ENCODE measurements around the gene PLXNA2.

PLXNA2 gene

DNA sequence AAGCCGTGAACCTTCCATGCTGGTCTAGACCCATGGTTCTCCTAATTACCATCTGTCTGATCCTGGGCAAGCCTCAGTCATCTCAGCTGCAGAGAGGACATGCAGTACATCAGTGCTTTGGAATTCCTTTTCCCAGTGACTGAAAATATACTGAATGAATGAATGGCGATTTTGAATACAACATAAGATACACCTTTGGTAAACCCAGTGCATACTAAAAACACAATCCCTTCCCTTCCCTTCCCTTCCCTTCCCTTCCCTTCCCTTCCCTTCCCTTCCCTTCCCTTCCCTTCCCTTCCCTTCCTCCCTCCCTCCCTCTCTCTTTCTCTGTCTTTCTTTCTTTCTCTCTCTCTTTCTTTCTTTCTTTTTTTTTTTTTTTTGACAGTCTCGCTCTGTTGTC lies 21.3 kb upstream of the PLXNA2 start:
- no peak for DNase-seq

- no peak for DNase-seq
Observed at GRCh38 chr1:208265122-208265469, 20.9 kb upstream of the PLXNA2 start.

- no peak for DNase-seq
Observed at GRCh38 chr1:208264469-208265121, 20.4 kb upstream of the PLXNA2 start.

- no peak for DNase-seq
Observed at GRCh38 chr1:208261874-208262273, 17.7 kb upstream of the PLXNA2 start.

GRCh38 chr1:208258277-208258676 lies 14.1 kb upstream of the PLXNA2 start:
- DNase-seq: no peak

DNA sequence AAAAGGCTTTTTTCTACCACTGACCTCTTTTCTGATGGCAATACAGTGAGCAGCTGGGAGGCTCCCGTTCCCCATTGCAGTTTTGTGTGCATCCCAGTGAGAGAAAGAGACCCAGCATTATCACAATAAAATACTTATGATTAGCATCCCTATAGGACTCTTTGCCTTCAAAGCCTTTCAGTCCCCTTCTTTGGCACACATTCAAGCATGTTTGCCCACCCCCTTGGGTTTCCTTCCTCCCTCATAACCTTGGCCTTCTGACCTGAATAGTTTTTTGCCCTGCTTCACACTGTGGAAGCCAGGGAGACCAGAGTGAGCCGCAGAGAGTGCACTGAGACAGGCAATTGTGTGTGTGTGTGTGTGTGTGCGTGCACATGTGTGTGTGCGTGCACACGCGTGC lies 13.2 kb upstream of the PLXNA2 start:
- no peak for DNase-seq

GRCh38 chr1:208256556-208256955 lies 12.4 kb upstream of the PLXNA2 start:
- DNase-seq: no peak

GRCh38 chr1:208256091-208256490 lies 11.9 kb upstream of the PLXNA2 start:
- no peak for DNase-seq

- no peak for DNase-seq
Observed at GRCh38 chr1:208254862-208255261, 10.7 kb upstream of the PLXNA2 start.

GRCh38 chr1:208254376-208254775 lies 10.2 kb upstream of the PLXNA2 start:
- no peak for DNase-seq

GRCh38 chr1:208252836-208253576 lies 8.8 kb upstream of the PLXNA2 start:
- DNase-seq: no peak

DNA sequence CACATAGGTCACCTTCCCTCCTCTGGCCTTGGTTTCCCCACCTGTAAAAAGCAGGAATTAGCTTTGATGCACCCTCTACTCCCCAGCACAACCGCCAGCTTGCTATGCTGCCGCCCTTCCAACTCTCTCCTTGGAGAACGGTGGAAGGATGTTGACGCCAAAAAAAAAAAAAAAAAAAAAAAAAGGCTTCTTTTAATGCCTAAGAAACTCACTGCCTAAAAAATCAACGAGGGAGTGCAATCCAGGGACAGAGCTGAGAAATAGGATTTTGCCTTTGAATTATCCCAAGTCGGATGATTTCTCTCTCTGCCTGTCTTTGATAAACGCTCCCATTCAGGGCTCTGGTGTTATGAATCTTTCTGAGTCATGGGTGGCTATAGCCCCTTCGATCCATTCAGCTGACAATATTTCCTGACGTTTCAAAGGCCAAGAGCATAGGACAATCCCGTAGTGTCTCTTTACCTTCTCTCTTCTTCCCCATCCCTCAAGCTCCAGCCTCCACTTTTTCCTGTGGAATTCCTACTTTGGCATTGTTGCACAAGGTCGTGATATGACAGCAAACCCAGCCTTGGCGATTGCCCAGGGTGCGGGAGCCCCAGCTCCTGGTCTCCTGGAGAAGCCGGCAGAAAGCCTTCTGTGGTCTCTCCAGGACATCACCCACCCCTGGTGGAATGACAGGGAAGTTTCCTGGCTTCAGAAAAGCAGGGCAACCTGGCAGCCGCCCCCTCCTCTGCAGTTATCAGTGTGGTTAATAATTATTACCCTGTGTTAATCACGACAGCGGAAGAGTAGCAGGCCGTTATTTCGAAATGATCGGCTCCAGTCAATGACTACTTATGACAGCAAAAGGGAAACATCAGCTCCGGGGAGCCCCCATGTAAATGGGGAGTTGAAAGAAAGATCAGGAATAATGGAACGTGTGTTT lies 8.0 kb upstream of the PLXNA2 start:
- DNase-seq: peak in 1 of 14 donors; percentile 10

- DNase-seq: no peak
Observed at GRCh38 chr1:208251015-208251414, 6.8 kb upstream of the PLXNA2 start.

GRCh38 chr1:208250613-208251012 lies 6.4 kb upstream of the PLXNA2 start:
- DNase-seq: no peak

- DNase-seq: peak in 1 of 14 donors; percentile 4
Observed at GRCh38 chr1:208248991-208249696, 5.0 kb upstream of the PLXNA2 start.

DNA sequence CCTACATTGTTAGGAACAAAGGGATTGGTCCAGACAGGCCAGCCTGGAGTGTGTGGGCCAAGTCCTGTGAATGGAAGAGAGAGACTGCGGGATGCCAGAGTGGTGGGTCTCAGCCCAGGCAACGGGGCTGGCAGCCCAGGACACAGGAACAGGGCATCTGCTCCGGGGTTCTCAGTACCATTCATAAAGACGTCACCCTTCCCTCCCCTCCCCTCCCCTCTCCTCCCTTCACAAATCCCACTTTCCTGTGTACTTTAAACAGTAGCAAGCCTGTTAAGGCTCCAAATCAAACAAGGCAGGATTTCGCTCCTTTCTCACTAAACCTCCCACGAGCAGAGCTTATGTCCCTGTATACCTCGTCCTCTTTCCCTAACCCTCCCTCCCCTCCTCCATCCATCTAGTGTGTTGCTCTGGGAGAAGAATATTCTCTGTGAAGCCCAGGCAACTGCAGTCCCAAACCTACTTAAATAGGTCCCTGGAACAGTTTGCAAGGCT lies 4.2 kb upstream of the PLXNA2 start:
- DNase-seq: peak in 7 of 14 donors; percentile 39 to 73 (median 50)

DNA sequence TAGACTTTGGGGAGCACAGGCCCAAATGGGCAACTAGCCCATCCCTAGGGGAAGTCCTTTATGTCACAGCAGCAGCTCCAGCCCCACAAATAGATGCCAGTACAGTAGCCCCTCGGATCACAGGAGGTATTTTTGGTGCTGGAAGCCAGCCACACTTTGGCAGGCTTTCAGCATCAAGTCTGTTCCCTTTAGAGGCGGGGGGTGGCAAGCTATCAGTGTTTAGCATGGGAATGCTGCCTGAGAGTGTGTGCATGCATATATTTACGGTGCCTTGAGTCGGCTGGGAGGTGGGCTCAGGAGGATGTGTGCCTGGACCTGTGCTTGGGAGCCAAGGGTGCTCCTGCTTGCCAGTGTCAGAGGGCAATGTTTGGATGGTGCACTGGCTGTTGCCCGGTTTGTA lies 3.5 kb upstream of the PLXNA2 start:
- DNase-seq: no peak

DNA sequence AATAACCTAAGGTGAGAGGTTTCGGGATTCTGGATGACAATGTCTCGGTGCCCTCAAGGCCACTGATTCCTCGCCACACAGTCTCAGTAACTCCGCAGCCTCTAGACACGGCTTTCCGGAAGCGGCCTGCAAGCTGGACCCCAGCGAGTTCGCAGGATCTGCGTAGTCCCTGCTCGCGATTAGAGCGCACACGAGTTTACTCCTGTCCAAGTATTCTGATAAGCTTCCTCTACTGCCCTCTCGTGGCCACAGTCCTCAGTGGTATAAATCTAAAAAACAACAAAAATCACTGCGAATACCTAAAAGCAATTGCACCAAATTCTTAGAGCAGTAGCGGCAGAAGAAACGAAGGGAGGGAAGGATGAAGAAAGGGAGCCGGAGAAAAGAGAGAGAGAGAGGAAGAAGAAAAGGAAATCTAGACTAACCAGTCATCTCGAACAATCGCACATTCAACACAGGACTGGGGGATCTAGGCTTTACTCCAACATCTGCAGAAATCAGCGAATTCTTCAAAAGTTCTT lies 1.1 kb upstream of the PLXNA2 start:
- DNase-seq: peak in 12 of 14 donors; percentile 33 to 81 (median 62)

DNA sequence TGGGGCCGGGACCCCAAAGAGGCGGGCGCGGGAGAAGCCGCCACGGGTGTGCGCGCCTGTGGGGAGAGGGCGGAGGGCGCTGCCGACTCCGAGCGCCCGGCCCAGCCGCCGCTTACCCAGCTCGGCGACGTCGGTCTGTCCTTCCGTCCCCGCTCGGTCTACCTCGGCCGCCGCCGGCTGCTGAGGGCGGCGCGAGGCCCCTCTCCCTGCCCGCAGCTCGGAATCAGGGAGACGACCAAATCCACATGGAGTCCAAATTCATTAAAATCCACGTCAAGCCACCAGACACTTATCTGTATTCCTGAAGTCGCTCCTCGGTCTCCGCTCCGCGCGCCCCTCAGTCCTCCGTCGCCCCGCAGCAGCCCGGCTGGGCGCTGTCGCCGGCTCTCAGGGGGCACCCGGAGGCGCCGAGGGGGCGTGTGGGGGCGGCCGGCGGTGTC lies 637 bp downstream of the PLXNA2 start:
- peak in 2 of 14 donors; percentile 47 to 57 for DNase-seq

DNA sequence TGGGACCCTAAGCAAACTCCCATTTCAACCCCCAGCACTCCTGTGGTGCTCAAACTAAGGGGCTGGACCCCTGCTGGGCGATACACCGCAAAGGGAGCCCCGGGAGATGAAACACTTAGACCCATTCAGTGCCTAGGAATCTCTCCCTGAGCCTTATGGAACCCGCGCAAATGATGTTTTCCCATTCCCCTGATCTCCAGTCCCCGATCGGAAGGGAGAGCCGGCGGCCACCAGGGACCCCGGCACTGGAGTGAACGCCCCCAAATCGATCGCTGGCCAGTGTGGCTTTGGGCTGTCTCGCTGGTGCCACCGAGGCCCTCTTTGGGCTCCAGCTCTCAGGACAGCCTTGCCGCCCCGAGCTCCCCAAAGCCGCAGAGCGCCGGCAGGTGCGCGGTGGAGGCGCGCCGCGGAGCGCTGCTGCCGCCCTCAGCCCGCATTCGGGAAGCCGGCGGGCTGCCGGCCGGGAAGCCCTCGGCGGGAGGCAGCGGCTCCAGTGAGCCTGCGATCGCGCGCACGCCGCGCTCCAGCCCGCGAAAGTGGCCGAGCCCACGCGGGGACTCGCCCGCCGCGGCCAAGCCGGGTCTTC lies 1.1 kb downstream of the PLXNA2 start:
- DNase-seq: peak in 2 of 14 donors; percentile 17 to 57

- peak in 1 of 14 donors; percentile 55 for DNase-seq
Observed at GRCh38 chr1:208242146-208242545, 2.0 kb downstream of the PLXNA2 start.

DNA sequence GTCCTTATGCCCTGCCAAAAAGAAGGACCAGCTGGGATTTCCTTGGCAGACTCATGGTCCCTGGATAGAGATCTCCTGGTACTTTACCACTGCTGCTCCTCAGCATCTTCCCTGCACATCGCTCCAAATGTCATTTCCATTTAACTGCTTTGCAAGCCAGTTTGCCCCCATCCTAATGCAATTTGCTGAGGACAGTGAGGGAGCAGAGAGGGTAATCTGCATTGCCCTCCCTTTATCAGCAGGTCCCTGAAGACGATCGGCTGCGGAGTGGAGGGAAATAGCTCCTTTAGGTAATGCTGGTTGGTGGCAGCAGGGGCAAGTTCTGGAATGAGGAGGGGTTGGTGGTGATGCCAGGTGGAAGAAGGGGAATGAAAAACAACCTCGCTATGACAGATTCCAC lies 2.7 kb downstream of the PLXNA2 start:
- peak in 1 of 14 donors; percentile 43 for DNase-seq

Measured in C1 segment of cervical spinal cord (tissue), 14 donors.